CD14-positive monocyte (primary cell): Measurements from ENCODE around the gene WFDC1. TPM values are rescaled to one million over a fixed set of nuclear protein-coding genes. Genes with fewer than 3 reads are reported as not detected.

ENCODE experiments used
- DNase-seq, 3 donors: peaks; one replicate each; pipeline ENCODE4 v3.0.0-alpha.2; 2011 to 2022
- H2AFZ ChIP-seq: 2 replicates; pipeline ENCODE4 v1.6.0; 2012; ENCODE audit warnings: mild to moderate bottlenecking, low read depth, low read length, inconsistent platforms; ENCODE audit not compliant: insufficient read depth, poor library complexity, severe bottlenecking
- H3K27ac ChIP-seq, 2 donors: 1 replicate in 1 of 2; 2 replicates in 1 of 2; pipeline ENCODE4 v1.5.1; 2012 to 2013; ENCODE audit warnings: low read length in 2 of 2, control low read depth in 1 of 2, inconsistent platforms in 1 of 2, low read depth in 1 of 2, mild to moderate bottlenecking in 1 of 2
- H3K27me3 ChIP-seq, 2 donors: one replicate each; pipeline versions ENCODE4 v1.6.0 to v1.6.1; 2011 to 2013; ENCODE audit warnings: low read length in 2 of 2; ENCODE audit not compliant: control insufficient read depth in 2 of 2, insufficient read depth in 2 of 2
- H3K36me3 ChIP-seq, 2 donors: replicated peaks in 1 of 2; 1 replicate in 1 of 2; 2 replicates in 1 of 2; pipeline versions ENCODE4 v1.5.1 to v1.6.1; 2012 to 2013; ENCODE audit warnings: low read length in 2 of 2, control low read depth in 1 of 2, inconsistent platforms in 1 of 2, mild to moderate bottlenecking in 1 of 2; ENCODE audit not compliant: insufficient read depth in 2 of 2, control insufficient read depth in 1 of 2
- H3K4me1 ChIP-seq, 2 donors: 1 replicate in 1 of 2; 2 replicates in 1 of 2; pipeline versions ENCODE4 v1.5.1 to v1.6.1; 2012 to 2013; ENCODE audit warnings: low read length in 2 of 2, control low read depth in 1 of 2, inconsistent platforms in 1 of 2, mild to moderate bottlenecking in 1 of 2, moderate library complexity in 1 of 2; ENCODE audit not compliant: insufficient read depth in 2 of 2, control insufficient read depth in 1 of 2
- H3K4me2 ChIP-seq: replicated peaks from 2 replicates; pipeline ENCODE3; 2012; ENCODE audit warnings: low read length, moderate library complexity, mild to moderate bottlenecking; ENCODE audit not compliant: poor library complexity, severe bottlenecking; ENCODE audit errors: extremely low read depth
- H3K4me3 ChIP-seq, 3 experiments: fragments of 200-600 bp in 1 of 3; sonication (generic) in 1 of 3; replicated peaks in 1 of 3; 1 replicate in 2 of 3; 2 replicates in 1 of 3; pipeline ENCODE4 v1.5.1; 2011 to 2013; ENCODE audit warnings: low read length in 3 of 3, mild to moderate bottlenecking in 3 of 3, control low read depth in 2 of 3, low read depth in 2 of 3, inconsistent platforms in 1 of 3, moderate library complexity in 1 of 3
- H3K79me2 ChIP-seq: 2 replicates; pipeline ENCODE4 v1.6.0; 2012; ENCODE audit warnings: mild to moderate bottlenecking, control low read depth, inconsistent platforms, low read length, moderate library complexity; ENCODE audit not compliant: insufficient read depth
- H3K9ac ChIP-seq: 2 replicates; pipeline ENCODE4 v1.6.0; 2017; ENCODE audit warnings: low read length, mild to moderate bottlenecking; ENCODE audit not compliant: insufficient read depth, poor library complexity, severe bottlenecking
- H3K9me3 ChIP-seq, 2 donors: replicated peaks in 1 of 2; 1 replicate in 1 of 2; 2 replicates in 1 of 2; pipeline versions ENCODE4 v1.5.1 to v1.6.1; 2012 to 2013; ENCODE audit warnings: low read length in 2 of 2, control low read depth in 1 of 2; ENCODE audit not compliant: control insufficient read depth in 1 of 2, insufficient read depth in 1 of 2
- H4K20me1 ChIP-seq: 2 replicates; pipeline ENCODE4 v1.6.0; 2012; ENCODE audit warnings: mild to moderate bottlenecking, low read length, control low read depth, moderate library complexity; ENCODE audit not compliant: insufficient read depth
- H3K27ac Mint-ChIP-seq, 7 donors: one replicate each; pipeline ENCODE4 v1.8.0; 2020; ENCODE audit warnings: mild to moderate bottlenecking in 7 of 7, mixed read lengths in 7 of 7, moderate library complexity in 6 of 7, inconsistent platforms in 2 of 7
- H3K27me3 Mint-ChIP-seq, 3 donors: one replicate each; pipeline ENCODE4 v1.8.0; 2021 to 2022; ENCODE audit warnings: low read depth in 3 of 3, mild to moderate bottlenecking in 3 of 3, mixed read lengths in 3 of 3, moderate library complexity in 3 of 3, inconsistent platforms in 1 of 3
- H3K36me3 Mint-ChIP-seq, 2 donors: one replicate each; pipeline ENCODE4 v1.8.0; 2020; ENCODE audit warnings: mixed read lengths in 2 of 2, inconsistent platforms in 1 of 2, mild to moderate bottlenecking in 1 of 2
- H3K4me1 Mint-ChIP-seq: one replicate; pipeline ENCODE4 v1.8.0; 2020; ENCODE audit warnings: mild to moderate bottlenecking, mixed read lengths
- H3K4me3 Mint-ChIP-seq, 2 donors: one replicate each; pipeline ENCODE4 v1.8.0; 2020; ENCODE audit warnings: mild to moderate bottlenecking in 2 of 2, mixed read lengths in 2 of 2, moderate library complexity in 1 of 2
- H3K9me3 Mint-ChIP-seq, 7 donors: one replicate each; pipeline ENCODE4 v1.8.0; 2020 to 2022; ENCODE audit warnings: mixed read lengths in 7 of 7, mild to moderate bottlenecking in 6 of 7, moderate library complexity in 6 of 7, inconsistent platforms in 2 of 7
- CTCF ChIP-seq: fragments of 200-600 bp; IDR thresholded peaks from one replicate; pipeline ENCODE4 v1.8.0; 2022; ENCODE audit warnings: antibody characterized with exemption, mild to moderate bottlenecking
- WGBS: methylation state at CpG from one replicate; pipeline ENCODE4 v1.1.5; 2013; ENCODE audit warnings: missing lambda C conversion rate; ENCODE audit not compliant: insufficient coverage; 5-methylcytosine and 5-hydroxymethylcytosine counted together
- intact Hi-C, 2 donors: fragments of 100-400 bp; cut with micrococcal nuclease; formaldehyde crosslinking; loops; one replicate each; pipeline versions ENCODE4 v1.15.0 to v1.15.1; 2023
- polyA plus RNA-seq, 3 donors: library from polyadenylated mRNA; depleted of rRNA in 1 of 3; unstranded in 2 of 3; stranded (reverse) in 1 of 3; fragments of 300-500 nt in 2 of 3; fragments of >200 nt in 1 of 3; fragmentation: Illumina TruSeq in 2 of 3; gene quantifications; 1 replicate in 2 of 3; 2 replicates in 1 of 3; pipeline ENCODE4 v1.2.3, GENCODE V29; 2012 to 2021

The WFDC1 gene
- polyA plus RNA-seq, 3 donors, result not detected

- H3K4me1 Mint-ChIP-seq, result no peaks in the 10 kb centered on the region
- H3K9me3 Mint-ChIP-seq, result no peaks in the 10 kb centered on the region
- no peak overlapping the region for H3K9ac ChIP-seq
- H3K4me2 ChIP-seq, result no peak overlapping the region
- no peaks in the 10 kb centered on the region for H4K20me1 ChIP-seq
- no peaks in the 10 kb centered on the region for H3K4me1 ChIP-seq
- peaks cover 2 to 10% (median 3%) of the 10 kb centered on the region in 3 donors for H3K27me3 Mint-ChIP-seq
- no peaks in the 10 kb centered on the region for H3K9me3 ChIP-seq
- no peaks in the 10 kb centered on the region for H3K79me2 ChIP-seq
- H2AFZ ChIP-seq, result no peak overlapping the region
- H3K27ac Mint-ChIP-seq, result no peak overlapping the region
- no peaks in the 10 kb centered on the region for H3K27me3 ChIP-seq
- no peak overlapping the region for H3K4me3 ChIP-seq
- intact Hi-C loops, result loop anchor here (5.0 to 10.0 kb wide), 4 partner anchors 205 to 447 kb away; partner anchors contain the start of gene MEAK7 (in 1 of the 2)
- H3K36me3 ChIP-seq, result no peaks in the 10 kb centered on the region
- TF ChIP-seq CTCF, result peak; percentile 93
- peak; percentile 30 to 60 (median 54) for DNase-seq
- no peaks in the 10 kb centered on the region for H3K36me3 Mint-ChIP-seq
- 2% methylated on average over 6 of the region's 10 CpGs for WGBS
- no peak overlapping the region for H3K27ac ChIP-seq
- H3K4me3 Mint-ChIP-seq, result no peak overlapping the region
These were observed 17.3 kb upstream of the WFDC1 start for GRCh38 chr16:84277244-84277823.

- Mint-ChIP-seq H3K4me1 (no peaks in the 10 kb centered on the region), H3K4me3 (no peak overlapping the region), H3K27ac (peak overlapping the region in 2 of 7 donors; percentile 26 to 41), H3K27me3 (peaks cover 2 to 11% (median 3%) of the 10 kb centered on the region in 3 donors), H3K9me3 (no peaks in the 10 kb centered on the region), H3K36me3 (no peaks in the 10 kb centered on the region)
- H3K36me3 ChIP-seq, result no peaks in the 10 kb centered on the region
- H4K20me1 ChIP-seq, result no peaks in the 10 kb centered on the region
- H3K9me3 ChIP-seq, result no peaks in the 10 kb centered on the region
- DNase-seq, result no peak
- no peak overlapping the region for H3K4me2 ChIP-seq
- intact Hi-C loops, result loop anchor here (5.0 to 10.0 kb wide), 4 partner anchors 204 to 446 kb away; partner anchors contain the start of gene MEAK7 (in 1 of the 2)
- H3K79me2 ChIP-seq, result no peaks in the 10 kb centered on the region
- H2AFZ ChIP-seq, result no peak overlapping the region
- TF ChIP-seq CTCF, result no peak
- no peaks in the 10 kb centered on the region for H3K4me1 ChIP-seq
- 95% methylated on average over 6 of the region's 12 CpGs for WGBS
- no peak overlapping the region for H3K27ac ChIP-seq
- H3K27me3 ChIP-seq, result no peaks in the 10 kb centered on the region
- no peak overlapping the region for H3K4me3 ChIP-seq
- no peak overlapping the region for H3K9ac ChIP-seq
These were observed 16.3 kb upstream of the WFDC1 start for GRCh38 chr16:84278333-84278732.
